ENCODE measurements around the gene RAD18. TPM values are rescaled to one million over a fixed set of nuclear protein-coding genes. Genes with fewer than 3 reads are reported as not detected.
A peak's percentile ranks its signal among the peaks of the same experiment; 100 is the strongest.

The RAD18 gene
- polyA plus RNA-seq, 1 experiment = 10.7 TPM

DNA sequence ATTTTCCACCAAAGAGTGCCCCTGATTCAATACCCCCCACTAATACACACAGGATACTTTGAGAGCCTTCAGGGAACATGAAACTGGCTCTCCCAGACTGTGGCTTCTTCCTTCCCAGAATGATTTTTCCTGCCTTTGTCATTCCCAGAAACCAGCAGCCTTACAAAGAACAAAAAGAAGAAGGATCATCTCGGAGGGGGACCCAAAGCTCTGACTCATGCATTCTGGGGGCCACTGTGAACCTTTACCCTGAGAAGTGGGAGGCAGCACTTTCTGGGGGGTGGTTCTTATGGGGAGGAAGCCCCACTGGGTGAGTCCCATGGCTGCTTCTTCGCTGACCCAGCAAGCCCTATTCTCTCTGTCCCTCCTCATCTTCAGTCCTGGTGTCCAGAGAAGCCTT, 44.7 kb upstream of the RAD18 start:
- no peak overlapping the region for H3K4me3 ChIP-seq (ENCODE audit: low read depth, low read length)
- ChIA-PET CTCF (no interaction called here), POLR2A (no interaction called here)
- no peak overlapping the region for H3K27ac ChIP-seq (ENCODE audit: low read depth, low read length)
- peaks cover 4% of the 10 kb centered on the region for H3K27me3 ChIP-seq (ENCODE audit: control insufficient read depth, insufficient read depth, low read length)
- no peak for DNase-seq (ENCODE audit: low read depth, low spot score)
- TF ChIP-seq, protein P1, sequence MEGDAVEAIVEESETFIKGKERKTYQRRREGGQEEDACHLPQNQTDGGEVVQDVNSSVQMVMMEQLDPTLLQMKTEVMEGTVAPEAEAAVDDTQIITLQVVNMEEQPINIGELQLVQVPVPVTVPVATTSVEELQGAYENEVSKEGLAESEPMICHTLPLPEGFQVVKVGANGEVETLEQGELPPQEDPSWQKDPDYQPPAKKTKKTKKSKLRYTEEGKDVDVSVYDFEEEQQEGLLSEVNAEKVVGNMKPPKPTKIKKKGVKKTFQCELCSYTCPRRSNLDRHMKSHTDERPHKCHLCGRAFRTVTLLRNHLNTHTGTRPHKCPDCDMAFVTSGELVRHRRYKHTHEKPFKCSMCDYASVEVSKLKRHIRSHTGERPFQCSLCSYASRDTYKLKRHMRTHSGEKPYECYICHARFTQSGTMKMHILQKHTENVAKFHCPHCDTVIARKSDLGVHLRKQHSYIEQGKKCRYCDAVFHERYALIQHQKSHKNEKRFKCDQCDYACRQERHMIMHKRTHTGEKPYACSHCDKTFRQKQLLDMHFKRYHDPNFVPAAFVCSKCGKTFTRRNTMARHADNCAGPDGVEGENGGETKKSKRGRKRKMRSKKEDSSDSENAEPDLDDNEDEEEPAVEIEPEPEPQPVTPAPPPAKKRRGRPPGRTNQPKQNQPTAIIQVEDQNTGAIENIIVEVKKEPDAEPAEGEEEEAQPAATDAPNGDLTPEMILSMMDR (IDR thresholded peaks at IDR 0.05; ENCODE audit: low read depth, low read length) = no peak
- H3K9me3 ChIP-seq (ENCODE audit: control insufficient read depth, insufficient read depth, low read length) = no peaks in the 10 kb centered on the region

DNA sequence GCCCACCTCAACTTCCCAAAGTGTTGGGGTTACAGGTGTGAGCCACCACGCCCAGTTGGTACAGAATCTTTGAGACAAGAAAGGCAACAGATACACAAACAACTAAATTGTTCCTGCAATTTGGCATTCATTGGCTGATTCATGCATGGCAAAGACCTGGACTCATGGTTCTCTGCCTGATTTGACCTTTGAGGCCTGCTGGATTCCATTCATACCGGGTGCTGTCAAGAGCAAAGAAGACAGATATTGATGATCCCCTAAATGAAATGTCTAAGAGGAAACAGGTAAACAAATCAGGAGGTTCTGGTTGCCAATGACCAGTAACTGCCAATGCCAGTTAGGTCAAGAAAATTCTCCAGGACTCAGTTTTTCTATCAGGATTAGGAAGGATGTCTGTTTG, 43.9 kb upstream of the RAD18 start:
- ChIA-PET POLR2A (no interaction called here), CTCF (no interaction called here)
- Histone ChIP-seq H3K4me3 (ENCODE audit: low read depth, low read length) (no peak overlapping the region), H3K9me3 (ENCODE audit: control insufficient read depth, insufficient read depth, low read length) (no peaks in the 10 kb centered on the region), H3K27me3 (ENCODE audit: control insufficient read depth, insufficient read depth, low read length) (peaks cover 4% of the 10 kb centered on the region), H3K27ac (ENCODE audit: low read depth, low read length) (no peak overlapping the region)
- DNase-seq (ENCODE audit: low read depth, low spot score) = no peak
- TF ChIP-seq, protein P1 (IDR thresholded peaks at IDR 0.05; ENCODE audit: low read depth, low read length) = no peak

DNA sequence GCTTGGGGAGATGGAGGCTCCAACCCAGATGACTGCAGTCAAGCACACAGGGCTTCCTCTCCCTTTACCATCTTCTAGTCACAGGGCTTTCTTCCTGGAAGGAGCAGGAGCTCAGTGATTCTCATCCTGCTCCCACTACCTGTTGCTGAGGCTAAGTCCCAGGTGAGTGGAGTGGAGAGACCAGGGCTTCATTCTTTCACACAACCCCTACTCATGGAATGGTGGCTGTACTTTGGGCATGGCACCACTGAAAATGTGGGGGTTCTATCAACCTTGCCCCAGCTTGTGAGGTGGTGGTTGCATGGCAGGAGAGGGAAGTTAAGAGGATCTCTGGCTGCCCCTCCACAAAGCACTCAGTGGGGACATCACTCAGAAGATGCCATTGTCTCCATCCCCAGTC, 36.8 kb upstream of the RAD18 start:
- CTCF ChIA-PET = interaction anchor here (1.9 to 3.0 kb wide), 2 partner anchors 12 to 68 kb away, joined by 8 to 9 read pairs; no protein-coding TSS in a partner anchor

DNA sequence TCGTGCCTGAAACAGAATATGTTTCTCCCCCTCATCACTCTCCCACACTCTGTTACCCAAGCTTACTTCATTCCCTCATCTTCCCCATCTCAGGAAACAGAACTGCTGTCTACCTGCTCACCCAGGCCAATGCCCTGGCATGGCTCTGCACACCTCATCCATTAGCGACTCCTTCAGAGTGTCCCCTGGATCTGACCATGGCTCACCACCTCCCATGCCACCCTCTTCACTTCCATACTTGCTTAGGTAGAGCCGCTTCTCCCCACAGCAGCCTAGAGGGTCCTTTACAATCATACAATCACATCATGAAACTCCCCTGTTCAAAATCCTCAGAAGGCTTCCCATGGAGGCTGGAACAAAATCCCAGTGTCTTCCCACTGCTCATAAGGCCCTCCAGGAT, 33.9 kb upstream of the RAD18 start:
- Histone ChIP-seq H3K27ac (ENCODE audit: low read depth, low read length) (no peak overlapping the region), H3K27me3 (ENCODE audit: control insufficient read depth, insufficient read depth, low read length) (peaks cover 33% of the 10 kb centered on the region), H3K4me3 (ENCODE audit: low read depth, low read length) (no peak overlapping the region), H3K9me3 (ENCODE audit: control insufficient read depth, insufficient read depth, low read length) (no peaks in the 10 kb centered on the region)
- DNase-seq (ENCODE audit: low read depth, low spot score) = no peak
- POLR2A ChIA-PET = interaction anchor here (0.6 kb wide), 1 partner anchor 9 kb away, joined by 5 read pairs; no protein-coding TSS in a partner anchor
- TF ChIP-seq, protein P1 (IDR thresholded peaks at IDR 0.05; ENCODE audit: low read depth, low read length) = no peak
- CTCF ChIA-PET = interaction anchor here (1.0 to 2.9 kb wide), 4 partner anchors 10 to 306 kb away, joined by 3 to 24 read pairs (median 4); partner anchors contain the start of gene OXTR

More for the DNA sequence above, 36.8 kb upstream of the RAD18 start:
- TF ChIP-seq, protein P1 (IDR thresholded peaks at IDR 0.05; ENCODE audit: low read depth, low read length) = no peak
- Histone ChIP-seq H3K4me3 (ENCODE audit: low read depth, low read length) (no peak overlapping the region), H3K9me3 (ENCODE audit: control insufficient read depth, insufficient read depth, low read length) (no peaks in the 10 kb centered on the region), H3K27me3 (ENCODE audit: control insufficient read depth, insufficient read depth, low read length) (peaks cover 12% of the 10 kb centered on the region), H3K27ac (ENCODE audit: low read depth, low read length) (no peak overlapping the region)
- POLR2A ChIA-PET = no interaction called here
- DNase-seq (ENCODE audit: low read depth, low spot score) = no peak

DNA sequence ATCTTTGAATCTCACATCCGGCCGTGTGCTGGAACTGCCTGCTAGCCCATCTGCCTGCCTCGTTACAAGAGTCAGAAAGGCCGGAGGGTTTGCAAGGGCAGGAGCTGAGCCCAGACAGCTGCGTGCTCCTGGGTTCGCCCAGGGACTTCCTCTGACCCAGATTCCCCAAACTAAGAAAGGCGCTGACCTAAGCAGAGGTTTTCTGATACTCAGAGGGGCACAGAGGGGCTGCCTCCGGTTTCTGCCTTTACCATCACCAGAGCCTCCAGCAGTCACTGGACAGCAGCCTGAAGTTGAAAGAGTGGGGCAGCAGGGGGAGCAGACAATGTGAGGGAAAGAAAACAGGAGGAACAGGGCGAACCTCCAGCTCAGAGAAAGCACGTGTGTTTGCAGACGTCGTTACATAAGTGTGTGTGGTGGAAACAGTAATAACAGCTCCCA, 33.4 kb upstream of the RAD18 start:
- ChIA-PET POLR2A (interaction anchor here (0.6 kb wide), 1 partner anchor 9 kb away, joined by 5 read pairs; no protein-coding TSS in a partner anchor), CTCF (interaction anchor here (1.0 to 2.9 kb wide), 5 partner anchors 9 to 306 kb away, joined by 3 to 24 read pairs (median 3); partner anchors contain the start of gene OXTR)
- no peak overlapping the region for H3K4me3 ChIP-seq (ENCODE audit: low read depth, low read length)
- TF ChIP-seq, protein P1 (IDR thresholded peaks at IDR 0.05; ENCODE audit: low read depth, low read length) = peak; percentile 46
- H3K27ac ChIP-seq (ENCODE audit: low read depth, low read length) = no peak overlapping the region
- peaks cover 33% of the 10 kb centered on the region for H3K27me3 ChIP-seq (ENCODE audit: control insufficient read depth, insufficient read depth, low read length)
- DNase-seq (ENCODE audit: low read depth, low spot score) = peak; percentile 11
- no peaks in the 10 kb centered on the region for H3K9me3 ChIP-seq (ENCODE audit: control insufficient read depth, insufficient read depth, low read length)
